GM10248 (cell line): Measurements from ENCODE around the gene CHFR.

ENCODE experiments used
- CTCF ChIA-PET: fragments of 300-600 bp; sonication (Branson Sonifier 250); formaldehyde crosslinking; extraction: SDS; loops from one replicate; lab custom pipeline; 2021; ENCODE audit warnings: antibody characterized with exemption; lab: Yijun Ruan, JAX
- POLR2A ChIA-PET: fragments of 350-650 bp; sonication (Branson Sonifier 250); formaldehyde crosslinking; extraction: SDS; loops from one replicate; lab custom pipeline; 2020; ENCODE audit warnings: antibody characterized with exemption; lab: Yijun Ruan, JAX
- DNase-seq: peaks from one replicate; pipeline ENCODE4 v3.0.0; 2012; ENCODE audit errors: extremely low spot score
- CTCF ChIP-seq: IDR thresholded peaks from 2 replicates; pipeline ENCODE4 v1.5.1; 2012; ENCODE audit warnings: mild to moderate bottlenecking, low read depth; ENCODE audit errors: extremely low read depth, missing control alignments, control extremely low read depth

The CHFR gene

DNA sequence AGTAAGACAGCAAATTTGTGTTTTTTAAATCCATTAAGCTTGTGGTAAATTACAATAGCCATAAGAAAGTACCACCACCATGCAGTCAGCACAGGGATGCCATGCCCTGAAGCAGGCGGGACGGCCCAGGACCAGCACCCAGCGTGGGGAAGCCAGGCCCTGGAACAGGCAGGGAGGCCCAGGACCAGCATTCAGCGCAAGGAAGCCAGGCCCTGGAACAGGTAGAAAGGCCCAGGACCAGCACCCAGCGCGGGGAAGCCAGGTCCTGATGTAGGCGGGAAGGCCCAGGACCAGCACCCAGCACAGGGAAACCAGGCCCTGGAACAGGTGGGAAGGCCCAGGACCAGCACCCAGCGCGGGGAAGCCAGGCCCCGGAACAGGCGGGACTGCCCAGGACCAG is 13.2 kb downstream of the CHFR start:
- no peak for DNase-seq
- ChIA-PET CTCF (interaction anchor here (0.9 kb wide), 1 partner anchor 9 kb away, joined by 3 read pairs; no protein-coding TSS in a partner anchor), POLR2A (no interaction called here)
- TF ChIP-seq CTCF: no peak

DNA sequence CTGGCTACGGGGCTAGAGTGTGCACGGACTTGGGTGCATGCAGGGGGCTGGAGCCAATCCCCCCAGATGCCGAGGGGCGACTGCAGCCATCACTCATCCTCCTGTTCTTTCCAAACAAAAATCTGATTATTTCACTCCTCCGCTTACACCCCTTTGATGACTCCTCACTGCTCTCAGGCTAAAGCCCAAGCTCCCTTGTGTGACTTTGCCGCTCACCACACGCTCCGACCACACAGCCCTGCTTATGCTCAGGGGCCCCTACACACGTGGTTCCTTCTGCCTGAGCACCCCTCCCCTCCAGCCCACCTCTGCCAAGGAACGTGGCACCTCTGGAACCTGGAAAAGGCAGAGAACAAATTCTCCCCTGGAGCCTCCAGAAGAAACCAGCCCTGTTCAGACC is 13.7 kb downstream of the CHFR start:
- ChIA-PET POLR2A (no interaction called here), CTCF (interaction anchor here (0.9 kb wide), 1 partner anchor 9 kb away, joined by 3 read pairs; no protein-coding TSS in a partner anchor)

DNA sequence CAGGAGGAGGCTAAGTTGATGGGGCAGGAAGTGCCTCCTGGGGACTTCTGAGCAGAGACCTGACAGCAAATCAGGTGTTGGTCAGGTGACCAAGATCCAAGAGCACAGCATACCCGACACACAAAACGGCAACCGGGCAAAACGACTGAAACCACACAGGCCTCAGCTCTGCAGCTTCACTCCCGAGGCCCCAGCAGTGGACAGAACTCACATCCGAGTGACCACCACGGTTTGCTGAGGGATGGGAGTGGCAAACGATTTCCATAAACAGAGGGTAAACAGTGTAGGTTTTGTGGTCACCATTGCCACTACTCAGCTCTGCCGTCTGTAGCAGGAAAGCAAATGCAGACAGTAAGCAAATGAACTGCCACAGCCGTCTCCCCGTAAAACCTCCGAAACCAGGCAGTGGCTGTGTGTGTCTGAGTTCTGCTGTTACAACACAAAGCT is 14.4 kb downstream of the CHFR start:
- no peak for TF ChIP-seq CTCF
- DNase-seq: no peak
- ChIA-PET POLR2A (no interaction called here), CTCF (interaction anchor here (0.9 kb wide), 1 partner anchor 10 kb away, joined by 3 read pairs; no protein-coding TSS in a partner anchor)

More for the DNA sequence above, 13.7 kb downstream of the CHFR start:
- no peak for DNase-seq
- TF ChIP-seq CTCF: no peak

- TF ChIP-seq CTCF: no peak
- ChIA-PET POLR2A (no interaction called here), CTCF (no interaction called here)
- no peak for DNase-seq
Observed at GRCh38 chr12:132872073-132872855, 15.1 kb downstream of the CHFR start.

GRCh38 chr12:132869551-132869950 is 17.9 kb downstream of the CHFR start:
- ChIA-PET POLR2A (no interaction called here), CTCF (no interaction called here)
- no peak for DNase-seq
- no peak for TF ChIP-seq CTCF

- TF ChIP-seq CTCF: no peak
- no peak for DNase-seq
- ChIA-PET CTCF (no interaction called here), POLR2A (no interaction called here)
Observed at GRCh38 chr12:132866251-132866828, 21.1 kb downstream of the CHFR start.
